HepG2 (cell line): ENCODE results near the gene CUL4A. TPM values are rescaled to one million over a fixed set of nuclear protein-coding genes. Genes with fewer than 3 reads are reported as not detected.

Source experiments
- ATAC-seq: fragments of 200-7000 bp; cut with Tn5 transposase; 3 replicates; pipeline ENCODE4 v1.9.1; 2020; ENCODE audit warnings: mild to moderate bottlenecking, moderate library complexity
- BruUV-seq: library from RNA; stranded (reverse); fragments of 400-500 nt; replicated peaks from 2 replicates; lab custom pipeline; 2021; lab: Mats Ljungman, UMichigan
- CTCF ChIA-PET: fragments of 300-600 bp; formaldehyde crosslinking; extraction: SDS; loops from one replicate; lab custom pipeline; 2021; ENCODE audit warnings: low total read pairs, inconsistent platforms, low intra/inter-chr PET ratio; lab: Yijun Ruan, JAX
- POLR2A ChIA-PET: fragments of 350-600 bp; sonication (Branson Sonifier 250); formaldehyde crosslinking; loops from one replicate; lab custom pipeline; 2020; ENCODE audit warnings: antibody characterized with exemption, inconsistent platforms; lab: Yijun Ruan, JAX
- DNase-seq: peaks from one replicate; pipeline ENCODE4 v3.0.0-alpha.2; 2015; ENCODE audit warnings: low spot score
- FAIRE-seq: peaks from 3 replicates; lab custom pipeline; 2011; peaks lifted over from hg19 to GRCh38; lab: Jason Lieb, UNC
- H2AFZ ChIP-seq: one replicate; pipeline ENCODE4 v1.6.1; 2011; ENCODE audit warnings: low read length, inconsistent platforms
- H3K27ac ChIP-seq: fragments of 300-600 bp; 3 replicates; pipeline ENCODE4 v1.8.0; 2011; ENCODE audit warnings: mixed run types, mild to moderate bottlenecking, mixed read lengths, low read length, inconsistent platforms; ENCODE audit not compliant: insufficient read depth; ENCODE audit errors: extremely low read length
- H3K27me3 ChIP-seq, 2 experiments: fragments of 200-600 bp in 1 of 2; 2 replicates in 1 of 2; 3 replicates in 1 of 2; pipeline versions ENCODE4 v1.6.0 to v1.8.0; 2011; ENCODE audit warnings: low read length in 2 of 2, mild to moderate bottlenecking in 2 of 2, moderate library complexity in 2 of 2, inconsistent platforms in 1 of 2; ENCODE audit not compliant: insufficient read depth in 2 of 2, control insufficient read depth in 1 of 2
- H3K36me3 ChIP-seq, 2 experiments: fragments of 200-600 bp in 1 of 2; replicated peaks in 1 of 2; 2 replicates in 1 of 2; 3 replicates in 1 of 2; pipeline versions ENCODE4 v1.5.1 to v1.8.0; 2011; ENCODE audit warnings: low read length in 2 of 2, inconsistent platforms in 1 of 2; ENCODE audit not compliant: insufficient read depth in 2 of 2, control insufficient read depth in 1 of 2
- H3K4me1 ChIP-seq: 2 replicates; pipeline ENCODE4 v1.5.1; 2012; ENCODE audit warnings: low read length, inconsistent platforms; ENCODE audit not compliant: insufficient read depth
- H3K4me2 ChIP-seq: 2 replicates; pipeline ENCODE4 v1.6.0; 2011; ENCODE audit warnings: low read depth, low read length, inconsistent platforms
- H3K4me3 ChIP-seq, 3 experiments: fragments of 200-600 bp in 1 of 3; sonication (generic), shearing (Covaris generic) in 1 of 3; replicated peaks in 1 of 3; 2 replicates each; pipeline ENCODE4 v1.5.1; 2011 to 2016; ENCODE audit warnings: low read length in 3 of 3, inconsistent platforms in 2 of 3, low read depth in 2 of 3, mild to moderate bottlenecking in 2 of 3, control low read depth in 1 of 3, mixed read lengths in 1 of 3; ENCODE audit not compliant: insufficient read depth in 1 of 3
- H3K79me2 ChIP-seq: one replicate; pipeline ENCODE4 v1.6.1; 2011; ENCODE audit warnings: low read length, inconsistent platforms; ENCODE audit not compliant: insufficient read depth
- H3K9ac ChIP-seq: 2 replicates; pipeline ENCODE4 v1.6.0; 2011; ENCODE audit warnings: mild to moderate bottlenecking, low read depth, low read length, inconsistent platforms; ENCODE audit not compliant: insufficient read depth
- H3K9me3 ChIP-seq: 2 replicates; pipeline ENCODE4 v1.5.1; 2012; ENCODE audit warnings: mild to moderate bottlenecking, low read length
- H4K20me1 ChIP-seq: 2 replicates; pipeline ENCODE4 v1.6.0; 2011; ENCODE audit warnings: inconsistent platforms, mild to moderate bottlenecking, low read length, moderate library complexity; ENCODE audit not compliant: insufficient read depth
- ARNTL ChIP-seq: sonication (generic); formaldehyde crosslinking; IDR thresholded peaks from 2 replicates; pipeline ENCODE4 v1.4.0; 2020; ENCODE audit warnings: mild to moderate bottlenecking, missing genetic modification reagents
- BRCA1 ChIP-seq: sonication (generic); formaldehyde crosslinking; IDR thresholded peaks from 2 replicates; pipeline ENCODE4 v1.4.0; 2020; ENCODE audit warnings: missing genetic modification reagents
- IRF9 ChIP-seq: sonication (generic); formaldehyde crosslinking; IDR thresholded peaks from 2 replicates; pipeline ENCODE4 v1.8.0; 2022; ENCODE audit warnings: missing genetic modification reagents, mild to moderate bottlenecking, borderline replicate concordance
- JUND ChIP-seq: sonication (generic); formaldehyde crosslinking; IDR thresholded peaks from 2 replicates; pipeline ENCODE4 v1.8.0; 2022; ENCODE audit warnings: mild to moderate bottlenecking, missing genetic modification reagents
- KLF11 ChIP-seq: IDR thresholded peaks from 2 replicates; pipeline ENCODE4 v1.6.1; 2016; ENCODE audit warnings: missing compliant biosample characterization
- PITX1 ChIP-seq: sonication (generic); formaldehyde crosslinking; IDR thresholded peaks from 2 replicates; pipeline ENCODE4 v1.5.1; 2020; ENCODE audit warnings: mild to moderate bottlenecking, missing genetic modification reagents
- PPARG ChIP-seq: conservative IDR thresholded peaks from 2 replicates; pipeline ENCODE4 v1.6.1; 2016; ENCODE audit warnings: missing biosample characterization, missing genetic modification reagents
- SNAPC4 ChIP-seq: sonication (generic); formaldehyde crosslinking; IDR thresholded peaks from 2 replicates; pipeline ENCODE4 v1.4.0; 2020; ENCODE audit warnings: mild to moderate bottlenecking, missing genetic modification reagents
- SPEN ChIP-seq: sonication (generic); formaldehyde crosslinking; IDR thresholded peaks from 2 replicates; pipeline ENCODE4 v1.5.1; 2020; ENCODE audit warnings: low read depth, mild to moderate bottlenecking, missing genetic modification reagents
- ZFP91 ChIP-seq: sonication (generic); formaldehyde crosslinking; IDR thresholded peaks from 2 replicates; pipeline ENCODE4 v1.9.0; 2022; ENCODE audit warnings: missing genetic modification reagents, mild to moderate bottlenecking, borderline replicate concordance
- ZMAT5 ChIP-seq: sonication (generic); formaldehyde crosslinking; IDR thresholded peaks from 2 replicates; pipeline ENCODE4 v1.5.0; 2020; ENCODE audit warnings: mild to moderate bottlenecking, low read depth, missing genetic modification reagents, borderline replicate concordance
- ZNF335 ChIP-seq: sonication (generic); formaldehyde crosslinking; IDR thresholded peaks from 2 replicates; pipeline ENCODE4 v1.4.0; 2020; ENCODE audit warnings: missing genetic modification reagents
- ZNF34 ChIP-seq: sonication (generic); formaldehyde crosslinking; IDR thresholded peaks from 2 replicates; pipeline ENCODE4 v1.4.0; 2020; ENCODE audit warnings: mild to moderate bottlenecking, missing genetic modification reagents, borderline replicate concordance
- WGBS: methylation state at CpG from one replicate; pipeline ENCODE4 v1.1.6; 2017; ENCODE audit warnings: low lambda C conversion rate; 5-methylcytosine and 5-hydroxymethylcytosine counted together
- in situ Hi-C: cut with HindIII; loops from 2 replicates; pipeline ENCODE4 v1.10.0; 2017; ENCODE audit warnings: low pct_unique_long_range_greater_than_20kb; ENCODE audit not compliant: extremely low pct_ligation_motif_present
- intact Hi-C: fragments of 100-400 bp; cut with micrococcal nuclease; formaldehyde crosslinking; loops from one replicate; pipeline ENCODE4 v1.10.0; 2022; ENCODE audit not compliant: unreplicated experiment
- polyA plus RNA-seq, 8 experiments: library from polyadenylated mRNA; depleted of rRNA in 3 of 8; stranded (reverse) in 7 of 8; unstranded in 1 of 8; fragments of >200 nt; fragmentation: Illumina TruSeq in 4 of 8; extraction: Trizol in 4 of 8; gene quantifications; 2 replicates each; pipeline versions ENCODE4 v1.2.1 to v1.2.3, GENCODE V29; 2011 to 2016; ENCODE audit warnings: low read depth in 4 of 8, missing spikeins in 1 of 8, mixed read lengths in 1 of 8; ENCODE audit not compliant: insufficient read depth in 1 of 8
- total RNA-seq, 5 experiments: library from RNA; depleted of rRNA; stranded (reverse); fragments of >200 nt; fragmentation: Illumina TruSeq; extraction: Trizol; gene quantifications; 2 replicates each; pipeline ENCODE4 v1.2.3, GENCODE V29; 2016; ENCODE audit warnings: low read depth in 1 of 5

The CUL4A gene
- total and polyA plus RNA-seq, 2 of the 13 experiments (the other 11 are each of a cell fraction or from before 2014, with no cell fraction given), result 51.2 to 75.3 TPM

- Histone ChIP-seq H3K4me2 (no peak overlapping the region), H3K79me2 (no peaks in the 10 kb centered on the region), H3K4me3 (no peak overlapping the region), H3K27me3 (no peaks in the 10 kb centered on the region), H3K9ac (no peak overlapping the region), H2AFZ (no peak overlapping the region), H4K20me1 (no peaks in the 10 kb centered on the region)
- ATAC-seq (peak; percentile 32; the same call in 2 of the 3 replicates), DNase-seq (no peak), FAIRE-seq (no peak)
- CTCF ChIA-PET, result no interaction called here
- intact Hi-C loops, result no loop called here
- no TSS peak for BruUV-seq
- TF ChIP-seq ARNTL (CRISPR knock-in tag) (no peak), BRCA1 (CRISPR knock-in tag) (no peak), PPARG (no peak), SNAPC4 (CRISPR knock-in tag) (no peak), PITX1 (no peak), IRF9 (CRISPR knock-in tag) (no peak), SPEN (CRISPR knock-in tag) (no peak), ZFP91 (no peak), ZNF34 (no peak), KLF11 (CRISPR knock-in tag) (no peak), JUND (CRISPR knock-in tag) (no peak), ZMAT5 (CRISPR knock-in tag) (no peak), ZNF335 (CRISPR knock-in tag) (no peak)
- TF ChIP-seq, all 625 proteins: peak for 0
- Histone ChIP-seq H3K4me1 (no peaks in the 10 kb centered on the region), H3K36me3 (peaks cover 24 to 90% of the 10 kb centered on the region in 2 experiments), H3K27ac (no peak overlapping the region), H3K9me3 (no peaks in the 10 kb centered on the region)
- POLR2A ChIA-PET, result no interaction called here
- in situ Hi-C loops, result no loop called here
- WGBS, result 83% methylated on average over 6 of the region's 11 CpGs
These were observed 43.2 kb downstream of the CUL4A start for GRCh38 chr13:113252516-113253095.
